Muscle of leg (tissue), 16 donors: ENCODE results near the gene MFSD6L. TPM values are rescaled to one million over a fixed set of nuclear protein-coding genes. Genes with fewer than 3 reads are reported as not detected.
A peak's percentile ranks its signal among the peaks of the same experiment; 100 is the strongest.

Source experiments
- DNase-seq: peaks from one replicate; pipeline ENCODE4 v3.0.0; 2013
- H3K27ac ChIP-seq: one replicate; pipeline ENCODE4 v1.5.1; 2013; ENCODE audit warnings: mild to moderate bottlenecking, low read length, control low read depth
- H3K27me3 ChIP-seq: one replicate; pipeline ENCODE4 v1.6.1; 2013; ENCODE audit warnings: low read length; ENCODE audit not compliant: control insufficient read depth, insufficient read depth
- H3K36me3 ChIP-seq: one replicate; pipeline ENCODE4 v1.6.1; 2013; ENCODE audit warnings: low read length; ENCODE audit not compliant: control insufficient read depth, insufficient read depth
- H3K4me1 ChIP-seq: one replicate; pipeline ENCODE4 v1.6.1; 2013; ENCODE audit warnings: low read length; ENCODE audit not compliant: control insufficient read depth, insufficient read depth
- H3K4me3 ChIP-seq: one replicate; pipeline ENCODE4 v1.5.1; 2013; ENCODE audit warnings: low read length, control low read depth
- H3K9me3 ChIP-seq: replicated peaks from 2 replicates; pipeline ENCODE4 v1.6.1; 2013; ENCODE audit warnings: low read depth, low read length; ENCODE audit not compliant: control insufficient read depth
- WGBS: methylation state at CpG from one replicate; pipeline ENCODE4 v1.1.5; 2013; ENCODE audit warnings: missing lambda C conversion rate; ENCODE audit not compliant: insufficient coverage; 5-methylcytosine and 5-hydroxymethylcytosine counted together
- long read RNA-seq, 11 donors: transcript quantifications; one replicate each; lab custom pipeline, GENCODE V29; 2026
- polyA plus RNA-seq, 8 donors: library from polyadenylated mRNA; unstranded; fragments of 120-200 nt; gene quantifications; one replicate each; pipeline versions ENCODE4 v1.2.1 to v1.2.3, GENCODE V29; 2013; ENCODE audit warnings: inconsistent platforms in 1 of 8, low replicate concordance in 1 of 8; ENCODE audit not compliant: insufficient read length in 8 of 8, insufficient read depth in 1 of 8
- total RNA-seq: library from RNA; stranded (reverse); fragments of 120-200 nt; gene quantifications from one replicate; pipeline ENCODE4 v1.2.4, GENCODE V29; 2013

The MFSD6L gene, protein sequence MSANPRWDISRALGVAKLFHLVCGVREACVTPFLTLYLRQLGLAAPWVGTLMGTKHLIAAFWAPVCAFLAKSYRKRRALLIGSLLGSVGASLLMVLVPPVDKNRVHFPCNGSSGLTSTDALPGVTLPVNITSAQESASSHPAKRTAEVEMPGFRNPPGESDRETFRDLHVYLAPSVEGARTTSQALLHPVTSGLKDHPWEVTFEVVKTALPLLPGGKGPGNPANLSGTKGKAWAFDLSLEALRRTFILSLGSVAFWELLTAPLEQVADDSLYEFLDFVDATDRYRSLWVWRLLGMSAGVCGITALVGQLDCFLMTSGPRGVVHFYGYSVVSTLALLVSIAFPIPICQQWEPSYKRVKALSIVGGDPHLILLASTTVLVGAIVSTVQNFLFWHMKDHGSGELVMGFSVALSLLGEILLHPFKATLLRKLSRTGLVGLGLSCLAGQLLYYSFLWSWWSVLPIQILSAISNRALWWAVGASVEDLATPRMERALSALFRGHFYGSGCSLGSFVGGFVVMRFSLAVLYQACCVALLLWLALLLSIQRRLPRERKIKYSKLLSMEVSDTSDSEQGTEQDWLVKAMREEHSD
- total RNA-seq = 0.27 TPM
- 1 to 10 TPM in 1 of 8 donors, under 1 TPM in 7; 0.23 to 1.1 (median 0.36) TPM for polyA plus RNA-seq
- long read RNA-seq, donor 1 = 0 reads
- long read RNA-seq, donor 2 = 0 reads
- long read RNA-seq, donor 3, partial matches to known transcripts = 0 of 1 reads
- long read RNA-seq, donor 3, other reads (novel, unspliced or antisense) = 0 of 1 reads
- long read RNA-seq, donor 4 = 0 reads
- long read RNA-seq, donor 5, partial matches to known transcripts = 0 of 2 reads
- long read RNA-seq, donor 5, other reads (novel, unspliced or antisense) = 0 of 2 reads
- long read RNA-seq, donor 6, partial matches to known transcripts = 0 of 2 reads
- long read RNA-seq, donor 6, other reads (novel, unspliced or antisense) = 0 of 2 reads
- long read RNA-seq, donor 7 = 0 reads
- long read RNA-seq, donor 8 = 0 reads
- long read RNA-seq, donor 9, partial matches to known transcripts = 0 of 1 reads
- long read RNA-seq, donor 9, other reads (novel, unspliced or antisense) = 0 of 1 reads
- long read RNA-seq, donor 10, partial matches to known transcripts = 0 of 1 reads
- long read RNA-seq, donor 10, other reads (novel, unspliced or antisense) = 0 of 1 reads
- long read RNA-seq, donor 11 = 0 reads

DNA sequence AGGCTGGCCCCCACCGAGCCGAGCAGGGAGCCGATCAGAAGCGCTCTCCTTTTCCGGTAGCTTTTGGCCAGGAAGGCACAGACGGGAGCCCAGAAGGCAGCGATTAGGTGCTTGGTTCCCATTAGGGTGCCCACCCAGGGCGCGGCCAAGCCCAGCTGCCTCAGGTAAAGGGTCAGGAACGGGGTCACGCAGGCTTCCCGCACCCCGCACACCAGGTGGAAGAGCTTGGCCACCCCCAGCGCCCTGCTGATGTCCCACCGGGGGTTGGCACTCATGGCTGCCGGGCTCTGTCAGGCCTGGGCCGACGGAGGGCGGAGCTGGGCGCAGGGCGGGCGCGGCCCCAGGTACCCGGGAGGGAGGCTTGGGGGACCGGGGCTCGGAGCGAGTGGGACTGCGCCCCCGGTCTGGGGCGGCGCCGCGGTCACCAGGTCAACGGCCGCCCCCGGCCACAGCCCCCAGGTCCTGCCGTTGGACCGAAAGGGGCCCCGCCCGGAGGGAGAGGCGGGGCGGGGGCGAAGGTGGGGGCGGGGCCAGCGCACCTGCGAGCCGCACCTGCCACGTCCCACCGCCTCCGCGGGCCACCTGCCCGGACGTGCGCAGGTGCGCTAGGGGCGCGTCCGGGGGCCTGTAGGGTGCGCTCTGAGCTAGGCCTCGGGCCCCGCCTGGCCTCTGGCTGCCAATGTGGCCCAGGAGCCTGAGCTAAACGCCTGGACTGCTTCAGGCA is at the start of gene MFSD6L:
Gene MFSD6L, minus strand, starts transcription at position 520 of the 724 bp plus-strand sequence. Its CDS starts 245 bp downstream, at position 275.
- no peak for DNase-seq
- Histone ChIP-seq H3K36me3 (no peaks in the 10 kb centered on the region), H3K4me1 (peaks cover 11% of the 10 kb centered on the region), H3K4me3 (no peak within 1 kb of the TSS), H3K9me3 (no peaks in the 10 kb centered on the region), H3K27me3 (peaks cover 23% of the 10 kb centered on the region), H3K27ac (no peak within 1 kb of the TSS)
- 6% methylated on average over 57 of the region's 62 CpGs for WGBS

GRCh38 chr17:8847891-8848290 is 48.7 kb upstream of the MFSD6L start:
- H3K9me3 ChIP-seq = no peaks in the 10 kb centered on the region
- H3K27ac ChIP-seq = no peak overlapping the region
- no peak overlapping the region for H3K4me3 ChIP-seq
- WGBS = 60% methylated on average over 1 of the region's 2 CpGs
- no peaks in the 10 kb centered on the region for H3K4me1 ChIP-seq
- H3K36me3 ChIP-seq = no peaks in the 10 kb centered on the region
- no peaks in the 10 kb centered on the region for H3K27me3 ChIP-seq
- DNase-seq = no peak

- no peak for DNase-seq
- no peaks in the 10 kb centered on the region for H3K36me3 ChIP-seq
- no peaks in the 10 kb centered on the region for H3K4me1 ChIP-seq
- H3K27me3 ChIP-seq = no peaks in the 10 kb centered on the region
- H3K4me3 ChIP-seq = no peak overlapping the region
- H3K27ac ChIP-seq = no peak overlapping the region
- no peaks in the 10 kb centered on the region for H3K9me3 ChIP-seq
Observed at GRCh38 chr17:8846768-8847211, 47.6 kb upstream of the MFSD6L start.

DNA sequence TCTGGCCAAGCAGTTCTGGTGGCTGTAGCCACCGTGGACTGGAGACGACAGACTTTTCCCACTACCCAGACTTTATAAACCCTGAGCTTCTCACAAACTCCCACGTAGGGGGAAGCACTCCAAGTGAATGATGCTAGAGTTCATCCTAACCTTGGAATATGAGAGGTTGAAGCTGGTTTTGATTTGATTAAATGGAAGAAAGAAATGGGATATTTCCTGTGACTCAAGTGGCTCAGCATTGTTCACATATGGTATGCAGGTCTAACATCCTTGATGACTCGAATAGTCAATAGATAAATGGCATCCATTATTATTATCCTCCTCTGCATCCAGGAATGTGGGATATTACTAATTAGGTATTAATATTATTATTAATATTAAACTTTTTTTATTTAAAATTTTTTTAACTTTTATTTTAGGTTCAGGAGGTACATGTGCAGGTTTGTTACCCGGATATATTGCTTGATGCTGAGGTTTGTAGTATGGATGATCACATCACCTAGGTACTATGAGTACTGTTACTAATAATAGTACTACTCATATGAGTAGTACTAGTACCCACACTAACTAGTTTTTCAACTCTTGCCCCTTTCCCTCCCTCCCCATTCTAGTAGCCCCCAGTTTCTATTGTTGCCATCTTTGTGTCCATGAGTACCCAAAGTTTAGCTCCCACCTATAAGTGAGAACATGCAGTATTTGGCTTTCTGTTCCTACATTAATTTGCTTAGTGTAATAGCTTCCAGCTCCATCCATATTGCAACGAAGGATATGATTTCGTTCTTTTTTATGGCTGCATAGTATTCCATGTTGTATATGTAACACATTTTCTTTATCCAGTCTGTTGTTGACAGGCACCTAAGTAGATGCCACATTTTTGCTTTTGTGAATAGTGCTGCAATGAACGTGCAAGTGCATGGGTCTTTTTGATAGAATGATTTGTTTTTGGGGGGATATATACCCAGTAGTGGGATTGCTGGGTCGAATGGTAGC is 45.4 kb upstream of the MFSD6L start:
- Histone ChIP-seq H3K9me3 (no peaks in the 10 kb centered on the region), H3K36me3 (no peaks in the 10 kb centered on the region), H3K27ac (no peak overlapping the region), H3K27me3 (no peaks in the 10 kb centered on the region), H3K4me3 (no peak overlapping the region), H3K4me1 (no peaks in the 10 kb centered on the region)
- no CpG with 5 or more reads among the region's 9 CpGs for WGBS
- no peak for DNase-seq

GRCh38 chr17:8843344-8843743 is 44.2 kb upstream of the MFSD6L start:
- WGBS = no CpG with 5 or more reads among the region's 2 CpGs
- no peaks in the 10 kb centered on the region for H3K4me1 ChIP-seq
- no peaks in the 10 kb centered on the region for H3K9me3 ChIP-seq
- no peaks in the 10 kb centered on the region for H3K27me3 ChIP-seq
- H3K4me3 ChIP-seq = no peak overlapping the region
- DNase-seq = peak; percentile 35
- no peak overlapping the region for H3K27ac ChIP-seq
- H3K36me3 ChIP-seq = no peaks in the 10 kb centered on the region

DNA sequence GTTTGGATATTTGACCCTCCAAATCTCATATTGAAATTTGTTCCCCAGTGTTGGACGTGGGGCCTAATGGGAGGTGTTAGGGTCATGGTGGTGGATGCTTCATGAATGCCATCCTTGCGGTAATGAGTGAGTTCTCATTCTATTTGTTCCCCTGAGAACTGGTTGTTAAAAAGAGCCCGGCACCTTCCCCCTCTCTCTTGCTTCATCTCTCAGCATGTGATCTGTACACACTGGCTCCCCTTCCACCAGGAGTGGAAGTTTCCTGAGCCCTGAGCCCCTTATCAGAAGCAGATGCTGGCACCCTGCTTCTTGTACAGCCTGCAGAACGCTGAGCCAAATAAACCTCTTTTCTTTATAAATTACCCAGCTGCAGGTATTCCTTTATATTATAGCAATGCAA is 42.7 kb upstream of the MFSD6L start:
- WGBS = 55% methylated on average over 2 of the region's 4 CpGs
- DNase-seq = no peak
- H3K9me3 ChIP-seq = no peaks in the 10 kb centered on the region
- no peaks in the 10 kb centered on the region for H3K4me1 ChIP-seq
- peaks cover 5% of the 10 kb centered on the region for H3K27me3 ChIP-seq
- no peaks in the 10 kb centered on the region for H3K36me3 ChIP-seq
- no peak overlapping the region for H3K27ac ChIP-seq
- H3K4me3 ChIP-seq = no peak overlapping the region

DNA sequence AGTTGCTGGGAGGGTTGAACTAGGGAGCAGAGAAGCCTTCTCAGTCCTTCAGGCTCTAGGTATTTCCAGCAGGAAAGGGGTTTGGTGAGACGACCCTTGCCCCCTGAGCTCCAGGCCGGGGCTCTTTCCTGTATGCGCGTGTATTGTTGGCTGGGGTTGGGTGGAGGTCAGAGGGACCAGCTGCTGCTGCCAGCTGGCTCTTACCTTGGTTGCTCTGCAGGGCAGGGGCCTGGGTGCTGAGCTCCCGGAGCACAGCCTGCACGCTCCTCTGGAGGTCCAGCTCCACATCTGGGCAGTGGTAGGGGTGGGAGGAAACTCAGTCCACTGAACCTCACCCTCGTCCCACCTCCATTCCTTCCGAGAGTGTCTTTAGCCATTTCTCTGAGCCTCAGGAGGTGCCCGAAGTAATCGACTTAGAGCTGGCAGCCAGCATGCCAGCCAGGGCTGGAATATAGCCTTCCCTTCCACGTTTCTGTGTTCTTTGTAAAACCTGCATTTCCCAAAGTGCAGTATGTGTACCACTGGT is 40.3 kb upstream of the MFSD6L start:
- Histone ChIP-seq H3K4me1 (no peaks in the 10 kb centered on the region), H3K9me3 (no peaks in the 10 kb centered on the region), H3K36me3 (no peaks in the 10 kb centered on the region), H3K27me3 (peaks cover 8% of the 10 kb centered on the region), H3K27ac (no peak overlapping the region), H3K4me3 (no peak overlapping the region)
- no peak for DNase-seq
- 17% methylated on average over 4 of the region's 11 CpGs for WGBS

DNA sequence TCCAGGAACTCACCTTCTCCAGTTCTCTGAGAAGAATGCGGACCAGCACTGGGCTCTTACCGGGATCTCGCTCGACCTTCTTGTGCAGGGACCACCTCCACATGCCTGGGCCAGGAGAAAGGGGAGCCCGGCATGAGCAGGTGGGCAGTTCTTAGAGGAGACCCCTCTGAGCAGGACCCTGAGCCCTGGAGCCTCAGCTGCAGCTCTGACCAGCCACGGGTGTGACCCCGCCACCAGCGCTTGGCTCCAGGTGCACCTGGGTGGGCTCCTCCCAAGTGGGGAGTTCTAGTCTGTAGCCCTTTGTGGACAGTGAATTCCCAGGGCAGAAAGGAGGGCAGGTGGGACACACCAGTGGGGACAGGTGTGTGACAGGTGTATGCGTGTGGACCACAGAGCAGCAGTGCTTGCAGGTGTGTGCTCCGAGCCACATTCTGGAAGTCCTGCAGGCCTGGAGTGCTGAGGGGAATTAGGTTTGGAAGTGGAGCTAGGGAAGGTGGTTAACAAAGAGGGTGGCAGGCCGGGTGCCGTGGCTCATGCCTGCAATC is 39.5 kb upstream of the MFSD6L start:
- Histone ChIP-seq H3K4me1 (no peaks in the 10 kb centered on the region), H3K4me3 (no peak overlapping the region), H3K36me3 (no peaks in the 10 kb centered on the region), H3K27ac (no peak overlapping the region), H3K9me3 (no peaks in the 10 kb centered on the region), H3K27me3 (peaks cover 8% of the 10 kb centered on the region)
- WGBS = 76% methylated on average over 12 of the region's 12 CpGs
- DNase-seq = no peak
